GM18502 (cell line): ENCODE data around the gene LSM7.

ENCODE experiments used
- ATAC-seq: cut with Tn5 transposase; IDR thresholded peaks from one replicate; pipeline ENCODE4 v1.9.1; 2021; ENCODE audit warnings: mild to moderate bottlenecking; ENCODE audit not compliant: unreplicated experiment, poor library complexity

Gene LSM7

GRCh38 chr19:2305452-2306280, 22.7 kb downstream of the LSM7 start:
- no peak for ATAC-seq

GRCh38 chr19:2303211-2303798, 25.1 kb downstream of the LSM7 start:
- ATAC-seq: no peak

GRCh38 chr19:2302319-2303210, 25.8 kb downstream of the LSM7 start:
- ATAC-seq: no peak

GRCh38 chr19:2300533-2300932, 27.9 kb downstream of the LSM7 start:
- ATAC-seq: no peak

- ATAC-seq: no peak
These were observed 32.2 kb downstream of the LSM7 start for GRCh38 chr19:2296141-2296540.

- ATAC-seq: no peak
These were observed 33.6 kb downstream of the LSM7 start for GRCh38 chr19:2294687-2295335.

GRCh38 chr19:2291185-2291751, 37.1 kb downstream of the LSM7 start:
- ATAC-seq: no peak

GRCh38 chr19:2290441-2291184, 37.8 kb downstream of the LSM7 start:
- no peak for ATAC-seq

- no peak for ATAC-seq
These were observed 38.5 kb downstream of the LSM7 start for GRCh38 chr19:2289714-2290435.

- no peak for ATAC-seq
These were observed 39.3 kb downstream of the LSM7 start for GRCh38 chr19:2288818-2289713.

GRCh38 chr19:2288338-2288817, 40.0 kb downstream of the LSM7 start:
- ATAC-seq: no peak

- no peak for ATAC-seq
These were observed 40.6 kb downstream of the LSM7 start for GRCh38 chr19:2287585-2288337.

- no peak for ATAC-seq
These were observed 41.8 kb downstream of the LSM7 start for GRCh38 chr19:2286402-2287140.

- no peak for ATAC-seq
These were observed 44.4 kb downstream of the LSM7 start for GRCh38 chr19:2283835-2284507.

- ATAC-seq: no peak
These were observed 45.5 kb downstream of the LSM7 start for GRCh38 chr19:2282862-2283237.
